HCT116 (cell line): Measurements from ENCODE around the gene OR14I1. TPM values are rescaled to one million over a fixed set of nuclear protein-coding genes. Genes with fewer than 3 reads are reported as not detected.
A peak's percentile ranks its signal among the peaks of the same experiment; 100 is the strongest.

ENCODE experiments used
- ATAC-seq: fragments of 200-7000 bp; cut with Tn5 transposase; 2 replicates; pipeline ENCODE4 v1.9.1; 2020; ENCODE audit warnings: mild to moderate bottlenecking, moderate library complexity
- BruUV-seq: library from RNA; stranded (reverse); fragments of 400-500 nt; replicated peaks from 2 replicates; lab custom pipeline; 2021; lab: Mats Ljungman, UMichigan
- CTCF ChIA-PET: fragments of 300-600 bp; sonication (Branson Sonifier 250); formaldehyde crosslinking; loops from one replicate; lab custom pipeline; 2021; ENCODE audit warnings: antibody characterized with exemption; lab: Charles Lee
- POLR2A ChIA-PET: fragments of 300-600, 350-600 bp; sonication (Branson Sonifier 250); formaldehyde crosslinking; loops from one replicate; lab custom pipeline; 2021; ENCODE audit warnings: antibody characterized with exemption; lab: Charles Lee
- RAD21 ChIA-PET, 2 experiments: fragments of 300-600 bp; sonication (Branson Sonifier 250); formaldehyde crosslinking; loops; one replicate each; lab custom pipeline; 2023; ENCODE audit warnings: low total read pairs in 2 of 2; ENCODE audit not compliant: uncharacterized antibody in 2 of 2, unreplicated experiment in 2 of 2, low non-redundant PET in 1 of 2; lab: Charles Lee
- DNase-seq: peaks from one replicate; pipeline ENCODE4 v3.0.0-alpha.2; 2010; ENCODE audit warnings: low read depth, low spot score
- H2AFZ ChIP-seq: fragments of 200-600 bp; shearing (Covaris generic), sonication (generic); 2 replicates; pipeline ENCODE4 v1.6.1; 2017; ENCODE audit warnings: low read depth, mixed run types, mixed read lengths, antibody characterized with exemption, low read length; ENCODE audit not compliant: poor library complexity, severe bottlenecking
- H3K27ac ChIP-seq: 2 replicates; pipeline ENCODE4 v1.5.1; 2012; ENCODE audit warnings: low read depth, low read length
- H3K27me3 ChIP-seq: fragments of 200-600 bp; sonication (generic); 2 replicates; pipeline ENCODE4 v1.6.1; 2016; ENCODE audit warnings: mixed run types, low read length, mixed read lengths; ENCODE audit not compliant: insufficient read depth
- H3K36me3 ChIP-seq, 2 experiments: fragments of 200-500 bp in 1 of 2; fragments of 200-600 bp in 1 of 2; sonication (Bioruptor generic) in 1 of 2; sonication (generic) in 1 of 2; 2 replicates each; pipeline versions ENCODE4 v1.5.1 to v1.6.1; 2014 to 2016; ENCODE audit warnings: low read length in 2 of 2, inconsistent platforms in 1 of 2, mixed read lengths in 1 of 2, mixed run types in 1 of 2; ENCODE audit not compliant: insufficient read depth in 2 of 2, control insufficient read depth in 1 of 2
- H3K4me1 ChIP-seq, 2 experiments: fragments of 200-600 bp in 1 of 2; sonication (generic) in 1 of 2; 2 replicates each; pipeline versions ENCODE4 v1.5.1 to v1.6.1; 2012 to 2017; ENCODE audit warnings: low read length in 2 of 2, inconsistent platforms in 1 of 2, mild to moderate bottlenecking in 1 of 2, mixed read lengths in 1 of 2, mixed run types in 1 of 2, moderate library complexity in 1 of 2; ENCODE audit not compliant: insufficient read depth in 2 of 2, control insufficient read depth in 1 of 2
- H3K4me2 ChIP-seq: fragments of 200-600 bp; sonication (generic); 2 replicates; pipeline ENCODE4 v1.6.1; 2017; ENCODE audit warnings: mixed run types, low read length, mixed read lengths
- H3K4me3 ChIP-seq, 2 experiments: fragments of 200-600 bp in 1 of 2; sonication (generic) in 1 of 2; replicated peaks in 1 of 2; 2 replicates each; pipeline ENCODE4 v1.5.1; 2011 to 2016; ENCODE audit warnings: low read length in 2 of 2, control low read depth in 1 of 2, low read depth in 1 of 2, mild to moderate bottlenecking in 1 of 2, mixed read lengths in 1 of 2, mixed run types in 1 of 2
- H3K79me2 ChIP-seq: fragments of 200-600 bp; sonication (generic); 2 replicates; pipeline ENCODE4 v1.6.1; 2017; ENCODE audit warnings: mild to moderate bottlenecking, mixed run types, low read length, moderate library complexity, mixed read lengths; ENCODE audit not compliant: insufficient read depth
- H3K9ac ChIP-seq: fragments of 200-600 bp; sonication (generic); 2 replicates; pipeline ENCODE4 v1.6.1; 2016; ENCODE audit warnings: low read length, mixed read lengths
- H3K9me2 ChIP-seq: fragments of 200-600 bp; sonication (generic), shearing (Covaris generic); 2 replicates; pipeline ENCODE4 v1.6.1; 2017; ENCODE audit warnings: mixed run types, mild to moderate bottlenecking, moderate library complexity; ENCODE audit not compliant: insufficient read depth
- H3K9me3 ChIP-seq, 2 experiments: fragments of 200-500 bp in 1 of 2; fragments of 200-600 bp in 1 of 2; sonication (Bioruptor generic) in 1 of 2; sonication (generic) in 1 of 2; 2 replicates each; pipeline ENCODE4 v1.6.1; 2014 to 2017; ENCODE audit warnings: low read length in 2 of 2, mixed read lengths in 2 of 2, inconsistent platforms in 1 of 2, low read depth in 1 of 2, mild to moderate bottlenecking in 1 of 2, mixed run types in 1 of 2, moderate library complexity in 1 of 2; ENCODE audit not compliant: control insufficient read depth in 1 of 2, insufficient read depth in 1 of 2
- H4K20me1 ChIP-seq: fragments of 200-600 bp; sonication (generic), shearing (Covaris generic); 2 replicates; pipeline ENCODE4 v1.6.1; 2017; ENCODE audit warnings: mixed run types, mild to moderate bottlenecking, moderate library complexity; ENCODE audit not compliant: insufficient read depth
- ELF1 ChIP-seq: IDR thresholded peaks from 2 replicates; pipeline ENCODE4 v1.6.1; 2012; ENCODE audit warnings: low read depth, borderline replicate concordance
- RAD21 ChIP-seq: IDR thresholded peaks from 2 replicates; pipeline ENCODE4 v1.6.1; 2012; ENCODE audit warnings: low read depth, mild to moderate bottlenecking
- intact Hi-C: fragments of 100-400 bp; cut with micrococcal nuclease; formaldehyde crosslinking; loops from 2 replicates; pipeline ENCODE4 v1.10.0; 2022
- total RNA-seq: library from RNA; stranded (reverse); gene quantifications from one replicate; pipeline ENCODE4 v1.2.1, GENCODE V29; 2021; ENCODE audit not compliant: unreplicated experiment
- TF ChIP-seq, protein P1 (sequence below): IDR thresholded peaks from 2 replicates; pipeline ENCODE4 v1.6.1; 2012; ENCODE audit warnings: low read depth
- TF ChIP-seq, protein P2 (sequence below), 3 experiments: fragments of 200-600 bp in 1 of 3; sonication (generic) in 1 of 3; IDR thresholded peaks in 2 of 3; conservative IDR thresholded peaks in 1 of 3; 2 replicates each; pipeline ENCODE4 v1.5.1; 2012 to 2017; ENCODE audit warnings: low read depth in 2 of 3, low read length in 2 of 3, antibody characterized with exemption in 1 of 3, borderline replicate concordance in 1 of 3, control low read depth in 1 of 3, mild to moderate bottlenecking in 1 of 3, mixed read lengths in 1 of 3, mixed run types in 1 of 3, moderate library complexity in 1 of 3; ENCODE audit not compliant: insufficient read depth in 1 of 3

Gene OR14I1
- total RNA-seq, 1 experiment from 2014 or later = not detected

DNA sequence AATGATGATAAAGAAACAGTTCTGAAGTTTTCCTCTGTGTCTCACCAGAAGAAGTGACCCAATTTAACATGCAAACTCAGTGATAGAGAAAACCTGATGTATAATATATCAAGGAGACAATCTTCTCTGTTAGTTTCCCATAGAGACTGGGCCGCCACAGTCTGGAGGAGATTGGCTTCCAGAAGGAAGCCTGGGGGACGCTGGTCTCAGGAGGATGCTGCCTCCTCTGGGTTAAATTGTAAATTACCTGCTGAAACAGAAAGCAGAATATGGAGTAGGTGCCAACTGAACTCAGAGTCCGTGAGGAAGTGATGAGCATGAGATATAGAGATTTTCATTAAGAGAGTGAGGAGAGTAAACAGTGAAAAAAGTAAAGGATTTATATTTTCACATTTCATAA, 15.8 kb downstream of the OR14I1 start:
- BruUV-seq = no TSS peak
- Histone ChIP-seq H3K4me1 (no peaks in the 10 kb centered on the region), H3K4me2 (no peak overlapping the region), H3K79me2 (no peaks in the 10 kb centered on the region), H3K9me2 (no peaks in the 10 kb centered on the region), H4K20me1 (no peaks in the 10 kb centered on the region), H3K27ac (no peak overlapping the region), H3K4me3 (no peak overlapping the region), H3K36me3 (no peaks in the 10 kb centered on the region), H3K27me3 (no peaks in the 10 kb centered on the region), H3K9me3 (no peaks in the 10 kb centered on the region), H2AFZ (no peak overlapping the region), H3K9ac (no peak overlapping the region)
- DNase-seq = no peak
- intact Hi-C loops = loop anchor here (5.0 kb wide), 1 partner anchor 65 kb away; no protein-coding TSS in a partner anchor
- POLR2A ChIA-PET = no interaction called here
- RAD21 ChIA-PET = no interaction called here
- TF ChIP-seq, protein P1, sequence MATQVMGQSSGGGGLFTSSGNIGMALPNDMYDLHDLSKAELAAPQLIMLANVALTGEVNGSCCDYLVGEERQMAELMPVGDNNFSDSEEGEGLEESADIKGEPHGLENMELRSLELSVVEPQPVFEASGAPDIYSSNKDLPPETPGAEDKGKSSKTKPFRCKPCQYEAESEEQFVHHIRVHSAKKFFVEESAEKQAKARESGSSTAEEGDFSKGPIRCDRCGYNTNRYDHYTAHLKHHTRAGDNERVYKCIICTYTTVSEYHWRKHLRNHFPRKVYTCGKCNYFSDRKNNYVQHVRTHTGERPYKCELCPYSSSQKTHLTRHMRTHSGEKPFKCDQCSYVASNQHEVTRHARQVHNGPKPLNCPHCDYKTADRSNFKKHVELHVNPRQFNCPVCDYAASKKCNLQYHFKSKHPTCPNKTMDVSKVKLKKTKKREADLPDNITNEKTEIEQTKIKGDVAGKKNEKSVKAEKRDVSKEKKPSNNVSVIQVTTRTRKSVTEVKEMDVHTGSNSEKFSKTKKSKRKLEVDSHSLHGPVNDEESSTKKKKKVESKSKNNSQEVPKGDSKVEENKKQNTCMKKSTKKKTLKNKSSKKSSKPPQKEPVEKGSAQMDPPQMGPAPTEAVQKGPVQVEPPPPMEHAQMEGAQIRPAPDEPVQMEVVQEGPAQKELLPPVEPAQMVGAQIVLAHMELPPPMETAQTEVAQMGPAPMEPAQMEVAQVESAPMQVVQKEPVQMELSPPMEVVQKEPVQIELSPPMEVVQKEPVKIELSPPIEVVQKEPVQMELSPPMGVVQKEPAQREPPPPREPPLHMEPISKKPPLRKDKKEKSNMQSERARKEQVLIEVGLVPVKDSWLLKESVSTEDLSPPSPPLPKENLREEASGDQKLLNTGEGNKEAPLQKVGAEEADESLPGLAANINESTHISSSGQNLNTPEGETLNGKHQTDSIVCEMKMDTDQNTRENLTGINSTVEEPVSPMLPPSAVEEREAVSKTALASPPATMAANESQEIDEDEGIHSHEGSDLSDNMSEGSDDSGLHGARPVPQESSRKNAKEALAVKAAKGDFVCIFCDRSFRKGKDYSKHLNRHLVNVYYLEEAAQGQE = no peak
- TF ChIP-seq RAD21 = peak; percentile 51
- TF ChIP-seq ELF1 = no peak
- TF ChIP-seq, protein P2, sequence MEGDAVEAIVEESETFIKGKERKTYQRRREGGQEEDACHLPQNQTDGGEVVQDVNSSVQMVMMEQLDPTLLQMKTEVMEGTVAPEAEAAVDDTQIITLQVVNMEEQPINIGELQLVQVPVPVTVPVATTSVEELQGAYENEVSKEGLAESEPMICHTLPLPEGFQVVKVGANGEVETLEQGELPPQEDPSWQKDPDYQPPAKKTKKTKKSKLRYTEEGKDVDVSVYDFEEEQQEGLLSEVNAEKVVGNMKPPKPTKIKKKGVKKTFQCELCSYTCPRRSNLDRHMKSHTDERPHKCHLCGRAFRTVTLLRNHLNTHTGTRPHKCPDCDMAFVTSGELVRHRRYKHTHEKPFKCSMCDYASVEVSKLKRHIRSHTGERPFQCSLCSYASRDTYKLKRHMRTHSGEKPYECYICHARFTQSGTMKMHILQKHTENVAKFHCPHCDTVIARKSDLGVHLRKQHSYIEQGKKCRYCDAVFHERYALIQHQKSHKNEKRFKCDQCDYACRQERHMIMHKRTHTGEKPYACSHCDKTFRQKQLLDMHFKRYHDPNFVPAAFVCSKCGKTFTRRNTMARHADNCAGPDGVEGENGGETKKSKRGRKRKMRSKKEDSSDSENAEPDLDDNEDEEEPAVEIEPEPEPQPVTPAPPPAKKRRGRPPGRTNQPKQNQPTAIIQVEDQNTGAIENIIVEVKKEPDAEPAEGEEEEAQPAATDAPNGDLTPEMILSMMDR (IDR thresholded peaks at IDR 0.05 in 2 of 3, conservative IDR thresholded peaks at IDR 0.05 in 1 of 3; ENCODE audit: borderline replicate concordance in 1 of 3, insufficient read depth in 1 of 3, low read depth in 2 of 3, low read length in 2 of 3) = peak in 2 of 3 experiments; percentile 35 to 39; a peak in 3 of 6 replicates
- CTCF ChIA-PET = no interaction called here
- ATAC-seq = peak; percentile 80
